Measurements from ENCODE around the gene AGO1.
"Not testable (repeated sequence)": the region's sequence is repeated elsewhere in the genome, so short reads cannot be mapped to it uniquely, and the experiment has no call there.

The AGO1 gene

GRCh38 chr1:35925741-35926140 lies 42.7 kb downstream of the AGO1 start:
- DNase-seq = no peak

DNA sequence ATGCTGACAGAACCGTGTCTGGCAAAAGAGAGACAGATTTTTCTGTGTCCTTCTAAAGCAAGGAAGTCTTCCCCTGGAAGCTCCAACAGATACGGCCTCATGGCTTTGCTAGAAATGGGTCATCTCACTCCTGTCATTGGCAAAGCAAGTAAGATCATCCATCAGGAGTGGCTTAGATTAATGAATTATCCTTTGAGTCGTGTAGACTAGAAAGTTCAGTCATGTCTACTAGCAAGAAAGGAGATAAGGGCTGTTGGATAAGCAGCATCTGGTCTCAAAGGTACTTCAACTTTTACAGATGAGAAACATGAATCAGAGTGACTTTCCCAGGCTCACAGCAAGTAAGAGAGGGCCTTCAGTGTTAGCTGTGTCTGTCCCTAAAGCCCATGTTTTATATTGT lies 44.5 kb downstream of the AGO1 start:
- no peak for DNase-seq

DNA sequence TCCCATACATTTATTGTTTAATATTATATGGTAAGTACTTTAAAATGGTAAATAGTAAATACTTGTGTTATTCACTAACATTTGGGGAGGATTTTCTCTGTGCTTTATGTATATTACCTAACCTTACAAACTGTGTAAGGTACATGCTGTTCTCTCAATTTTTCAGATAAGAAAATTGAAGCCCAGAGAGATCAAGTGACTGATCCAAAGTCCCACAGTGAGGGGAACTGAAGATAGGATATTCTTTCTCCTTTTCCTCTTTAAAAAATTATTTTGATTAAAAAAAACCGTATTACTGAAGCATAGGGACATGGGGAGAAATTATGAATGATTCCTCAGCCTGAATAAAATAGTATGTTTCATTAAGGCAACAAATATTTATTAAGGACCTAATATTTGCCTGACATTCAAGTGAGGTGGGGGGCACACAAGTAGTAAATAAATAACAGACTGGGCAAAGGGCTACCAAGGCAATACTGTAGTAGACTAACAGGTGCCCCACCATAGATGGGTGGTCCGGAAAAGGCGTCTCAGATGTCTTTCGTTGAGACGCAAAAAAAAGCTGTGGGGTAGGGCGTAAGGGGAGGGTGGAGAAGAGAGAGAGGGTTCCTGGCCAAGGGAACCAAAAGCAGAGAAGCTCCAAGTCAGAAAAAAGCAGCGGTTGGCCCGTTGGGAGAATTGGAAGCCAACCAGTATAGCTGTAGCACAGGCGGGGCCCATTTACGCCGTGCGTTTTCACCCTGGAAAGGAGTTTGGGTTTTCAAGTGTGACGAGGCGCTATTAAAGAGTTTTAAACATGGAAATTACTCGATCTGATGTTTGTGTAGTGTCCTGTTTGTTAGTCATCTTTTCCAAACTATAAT lies 47.0 kb downstream of the AGO1 start:
- peak; percentile 73 for DNase-seq

DNA sequence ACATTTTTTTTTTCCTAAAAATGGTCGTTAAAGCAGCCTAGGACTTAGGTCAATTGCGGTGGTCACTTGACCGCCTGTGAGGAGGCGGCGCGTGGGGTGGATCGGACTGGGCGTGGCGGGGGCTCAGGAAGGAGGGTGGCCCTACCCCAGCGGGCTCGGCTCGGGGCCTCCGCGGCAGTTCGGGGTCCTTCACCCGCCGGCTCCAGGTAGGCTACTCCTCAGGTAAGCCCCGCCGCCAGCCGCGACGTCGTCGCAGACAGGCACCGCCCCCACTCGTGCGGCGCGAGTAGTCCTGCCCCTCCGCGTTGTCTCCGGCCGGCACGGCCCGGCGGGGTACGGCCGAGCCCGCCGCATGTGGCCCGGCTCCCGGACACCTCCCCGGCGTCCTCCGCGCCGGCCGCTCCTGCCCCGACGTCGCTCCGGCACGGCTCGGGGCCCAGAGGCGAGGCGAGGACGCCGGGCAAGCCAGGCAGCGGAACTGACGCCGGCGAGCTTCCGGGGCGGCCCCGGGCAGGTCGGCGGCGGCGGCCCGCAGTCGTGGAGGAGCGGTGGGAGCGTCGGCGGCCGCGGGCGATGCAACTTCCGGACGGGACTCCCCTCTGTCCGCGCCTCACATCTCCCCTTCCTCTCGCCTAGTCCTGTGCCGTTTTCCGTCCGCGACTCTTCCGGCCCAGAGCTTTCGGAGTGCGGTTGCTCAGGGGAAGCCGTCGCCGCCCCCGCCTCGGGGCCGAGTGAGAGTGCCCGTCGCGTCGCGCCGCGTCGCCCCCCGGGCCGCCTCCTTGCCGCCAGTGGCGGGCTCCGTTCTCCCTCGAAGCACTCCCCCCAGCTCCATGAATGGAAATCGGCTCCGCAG lies 47.8 kb downstream of the AGO1 start, which contains the start of gene AGO3:
TSS of gene AGO3 (plus strand) at position 513 of the 853 bp plus-strand sequence. CDS start at position 835, 322 bp downstream.
- peak; percentile 88 for DNase-seq

DNA sequence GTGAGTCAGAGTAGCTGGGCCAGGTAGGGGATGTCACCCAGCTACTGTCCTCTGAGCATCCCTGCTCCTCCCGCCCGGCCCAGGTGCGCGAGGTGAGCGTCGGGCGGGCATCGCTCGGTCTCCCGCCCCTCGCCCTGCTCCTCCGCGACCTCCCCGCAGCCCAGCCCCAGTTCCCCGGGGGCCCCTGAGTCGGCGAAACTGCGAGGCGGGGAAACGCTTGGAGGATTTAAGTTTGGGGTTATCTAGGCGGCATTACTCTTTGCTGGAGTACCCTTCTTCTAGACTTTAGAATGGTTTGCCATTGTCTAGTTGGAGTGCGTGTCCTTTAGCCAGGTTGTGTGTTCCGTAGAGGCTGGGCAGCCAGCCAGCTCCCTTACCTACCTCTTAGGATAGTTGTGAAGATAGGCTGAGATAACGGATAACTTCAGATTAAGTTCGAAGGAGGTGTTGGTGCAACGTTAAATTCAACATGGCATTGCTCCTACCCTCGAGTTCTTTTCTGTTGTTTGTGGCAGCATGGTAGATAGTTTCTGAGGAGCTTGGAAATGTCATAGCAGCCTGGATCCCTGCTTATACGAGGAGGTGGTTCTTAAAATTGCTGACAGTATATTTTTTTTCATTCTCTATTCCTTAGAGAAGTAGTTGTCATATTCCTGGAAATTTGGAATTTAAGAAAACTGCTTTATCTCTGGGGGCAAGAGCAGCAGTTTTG lies 48.6 kb downstream of the AGO1 start:
- peak; percentile 61 for DNase-seq

DNA sequence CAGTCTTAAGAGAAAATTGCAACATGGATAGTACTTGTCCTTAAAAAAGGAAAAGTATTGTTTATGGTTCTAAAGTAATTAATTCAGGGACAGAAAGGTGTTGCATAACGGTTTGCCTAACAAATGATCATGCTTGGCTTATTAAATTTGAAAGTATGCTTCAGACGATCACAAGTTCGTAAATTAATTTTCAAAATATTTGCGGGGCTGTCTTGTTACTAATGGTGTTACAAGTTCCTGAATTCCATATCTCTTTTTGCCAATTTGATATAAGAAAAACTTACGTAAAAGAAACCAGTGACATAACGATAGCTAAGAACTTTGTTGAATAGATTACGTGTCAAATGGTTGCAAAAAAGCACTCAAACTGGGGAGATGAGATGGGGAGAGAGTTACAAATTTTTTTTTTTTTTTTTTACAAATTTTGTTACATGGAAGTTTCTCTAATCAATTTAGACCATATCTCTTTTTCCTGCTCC lies 49.2 kb downstream of the AGO1 start:
- no peak for DNase-seq

DNA sequence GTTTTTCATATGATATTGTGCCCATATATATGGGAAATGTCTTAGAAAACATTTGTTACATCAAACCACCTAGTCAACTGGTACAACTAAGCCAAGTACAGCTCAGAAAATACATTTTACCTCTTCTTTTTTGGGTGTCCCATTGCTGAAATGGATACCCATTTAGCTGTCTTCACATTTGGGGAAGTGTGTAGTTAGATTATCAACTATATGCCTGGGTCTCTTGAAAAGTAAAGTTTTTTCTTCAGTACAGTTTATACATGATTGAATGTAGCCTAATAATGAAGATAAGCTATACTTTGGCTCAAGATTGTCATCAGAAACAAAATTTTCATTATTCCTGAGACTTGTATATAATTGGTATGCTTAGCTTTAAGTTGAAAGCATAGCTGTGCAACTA lies 49.9 kb downstream of the AGO1 start:
- no peak for DNase-seq

GRCh38 chr1:35935442-35936388 lies 52.7 kb downstream of the AGO1 start:
- peak; percentile 60 for DNase-seq

- DNase-seq = no peak
Measured at GRCh38 chr1:35936838-35937237, 53.8 kb downstream of the AGO1 start.

DNA sequence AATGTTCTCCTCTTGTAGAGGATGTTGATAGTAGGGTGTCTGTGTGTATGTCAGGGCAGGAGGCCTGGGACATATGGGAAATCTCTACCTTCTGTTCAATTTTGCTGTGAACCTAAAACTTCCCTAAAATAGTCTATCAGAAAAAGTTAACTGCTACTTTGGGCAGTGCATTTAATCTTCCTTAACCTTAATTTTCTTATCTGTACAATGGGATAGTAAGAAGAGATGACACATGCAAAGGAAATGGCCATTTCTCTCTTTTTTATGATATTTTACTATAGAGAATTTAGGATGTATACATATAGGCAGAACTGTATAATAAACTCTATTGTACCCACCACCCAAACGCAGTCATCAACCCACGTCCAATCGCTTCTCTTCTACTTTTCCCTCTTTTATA lies 56.5 kb downstream of the AGO1 start:
- DNase-seq = no peak

DNA sequence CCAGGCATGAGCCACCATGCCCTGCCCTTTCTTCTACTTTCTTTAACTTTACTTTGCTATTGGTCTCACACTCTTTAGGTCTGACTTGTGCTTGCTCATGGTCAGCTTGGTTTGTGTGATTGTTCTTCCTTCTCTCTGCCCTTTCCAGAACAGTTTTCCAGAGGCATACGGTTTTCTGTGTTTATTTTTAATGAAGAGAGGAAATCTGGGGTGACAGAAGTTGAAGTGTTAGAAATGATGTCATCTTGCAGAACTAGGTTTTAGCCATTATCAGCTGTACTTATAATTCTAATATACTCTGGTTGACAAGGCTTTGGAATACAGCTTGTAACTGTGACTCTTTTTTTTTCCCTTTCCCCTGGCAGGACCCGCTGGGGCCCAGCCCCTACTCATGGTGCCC lies 62.3 kb downstream of the AGO1 start:
- no peak for DNase-seq

- DNase-seq = no peak
Measured at GRCh38 chr1:35947547-35947946, 64.5 kb downstream of the AGO1 start.

DNA sequence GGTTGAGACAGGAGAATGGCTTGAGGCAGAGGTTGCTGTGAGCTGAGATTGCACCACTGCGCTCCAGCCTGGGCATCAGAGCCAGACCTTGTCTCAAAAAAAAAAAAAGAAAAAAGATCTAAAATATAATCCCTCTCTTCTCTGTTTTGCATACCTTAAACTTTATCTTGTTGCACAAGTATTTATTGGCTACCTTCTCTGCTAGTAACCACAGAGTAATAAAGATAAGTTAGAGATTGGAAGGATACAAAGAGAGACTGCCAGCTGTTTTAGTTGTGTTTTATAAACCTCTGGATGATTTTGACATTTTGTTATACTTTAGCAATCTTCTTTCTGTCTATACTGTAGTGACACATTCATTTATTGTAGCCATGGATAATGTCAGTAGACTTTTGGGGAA lies 75.5 kb downstream of the AGO1 start:
- DNase-seq = no peak

- no peak for DNase-seq
Measured at GRCh38 chr1:35959304-35959703, 76.3 kb downstream of the AGO1 start.

GRCh38 chr1:35962952-35963351 lies 79.9 kb downstream of the AGO1 start:
- DNase-seq = no peak

DNA sequence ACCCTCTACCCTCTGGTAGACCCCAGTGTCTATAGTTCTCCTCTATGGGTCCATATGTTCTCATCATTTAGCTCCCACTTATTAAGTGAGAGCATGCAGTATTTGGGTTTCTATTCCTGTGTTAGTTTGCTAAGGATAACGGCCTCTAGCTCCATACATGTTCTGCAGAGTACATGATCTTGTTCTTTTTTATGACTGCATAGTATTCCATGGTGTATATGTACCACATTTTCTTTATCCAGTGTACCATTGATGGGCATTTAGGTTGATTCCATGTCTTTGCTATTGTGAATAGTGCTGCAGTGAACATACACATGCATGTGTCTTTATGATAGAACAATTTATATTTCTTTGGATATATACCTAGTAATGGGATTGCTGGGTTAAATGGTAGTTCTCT lies 81.3 kb downstream of the AGO1 start:
- DNase-seq = not testable (repeated sequence)

DNA sequence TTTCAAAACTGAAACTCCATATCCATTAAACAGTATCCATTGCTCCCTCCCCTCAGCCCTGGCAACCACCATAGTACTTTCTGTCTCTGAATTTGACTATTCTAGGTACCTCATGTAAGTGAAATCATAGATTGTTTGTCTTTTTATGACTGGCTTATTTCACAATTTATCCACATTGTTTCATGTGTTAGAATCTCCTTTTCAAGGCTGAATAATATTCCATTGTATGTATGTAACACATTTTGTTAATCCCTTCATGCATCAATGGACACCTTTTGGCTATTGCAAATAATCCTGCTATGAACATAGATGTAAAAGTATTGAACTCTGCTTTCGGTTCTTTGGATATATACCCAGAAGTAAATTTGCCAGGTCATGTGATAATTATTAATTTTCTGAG lies 85.4 kb downstream of the AGO1 start:
- DNase-seq = no peak

DNA sequence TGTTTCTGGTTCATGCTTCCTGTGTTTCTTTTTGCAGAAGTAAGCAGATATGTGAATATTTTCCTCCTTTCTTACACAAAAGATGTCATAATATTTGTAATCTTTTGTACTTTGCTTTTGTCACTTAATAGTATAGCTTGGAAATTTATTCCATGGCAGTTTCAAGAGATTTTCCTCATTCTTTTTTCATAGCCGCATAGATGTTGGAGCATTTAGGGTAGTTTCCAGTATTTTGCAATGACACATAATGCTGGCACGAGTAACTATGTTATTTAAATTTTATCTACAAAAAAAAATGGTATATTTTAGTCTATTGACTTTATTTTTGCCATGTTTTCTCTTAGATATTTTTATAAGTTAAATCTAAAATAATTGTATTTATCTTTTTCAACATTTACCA lies 88.6 kb downstream of the AGO1 start:
- no peak for DNase-seq

GRCh38 chr1:35972631-35973030 lies 89.6 kb downstream of the AGO1 start:
- not testable (repeated sequence) for DNase-seq

- no peak for DNase-seq
Measured at GRCh38 chr1:35980090-35980489, 97.1 kb downstream of the AGO1 start.

All from right forelimb (tissue), 1 donor.